Medulla oblongata (tissue), 1 donor: Measurements from ENCODE around the gene THAP8.

Experiments used
- DNase-seq: peaks from one replicate; pipeline ENCODE4 v3.0.0-alpha.2; 2015; ENCODE audit errors: extremely low spot score

THAP8 gene

DNA sequence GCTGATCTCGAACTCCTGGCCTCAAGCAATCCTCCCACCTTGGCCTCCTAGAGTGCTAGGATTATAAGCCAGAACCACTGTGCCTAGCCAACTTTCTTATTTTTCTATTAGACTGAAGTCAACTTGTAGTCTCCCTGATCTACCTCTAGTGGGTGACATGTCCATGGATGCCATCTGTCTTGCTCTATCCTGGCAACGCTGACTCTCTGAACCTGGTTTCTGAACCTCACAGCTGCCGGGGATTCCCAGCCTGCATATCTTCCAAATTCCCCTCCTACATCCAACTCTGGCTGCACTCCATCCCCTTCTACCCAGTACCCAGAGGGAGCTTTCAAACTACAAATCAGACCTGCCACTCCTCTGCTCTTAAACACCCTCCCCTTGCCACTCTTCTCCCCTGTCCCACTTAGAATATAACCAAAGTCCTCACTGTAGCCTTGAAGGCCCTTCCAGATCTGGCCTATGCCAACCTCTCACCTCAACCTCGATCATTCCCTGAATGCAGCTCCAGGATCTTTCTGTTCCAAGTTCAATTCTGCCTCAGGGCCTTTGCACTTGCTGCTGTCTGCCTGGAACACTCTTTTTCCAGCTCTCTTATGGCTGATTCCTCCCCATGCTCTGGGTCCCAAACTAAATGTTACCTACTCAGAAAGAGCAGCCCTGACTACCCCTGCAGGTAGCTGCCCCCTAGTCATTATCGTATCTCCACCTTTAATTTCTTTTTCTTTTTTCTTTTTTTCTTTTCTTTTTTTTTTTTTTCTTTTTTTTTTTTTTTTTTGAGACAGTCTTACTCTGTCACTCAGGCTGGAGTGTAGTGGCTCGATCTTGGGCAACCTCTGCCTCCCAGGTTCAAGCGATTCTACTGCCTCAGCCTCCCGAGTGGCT lies 23.6 kb downstream of the THAP8 start:
- DNase-seq = no peak

DNA sequence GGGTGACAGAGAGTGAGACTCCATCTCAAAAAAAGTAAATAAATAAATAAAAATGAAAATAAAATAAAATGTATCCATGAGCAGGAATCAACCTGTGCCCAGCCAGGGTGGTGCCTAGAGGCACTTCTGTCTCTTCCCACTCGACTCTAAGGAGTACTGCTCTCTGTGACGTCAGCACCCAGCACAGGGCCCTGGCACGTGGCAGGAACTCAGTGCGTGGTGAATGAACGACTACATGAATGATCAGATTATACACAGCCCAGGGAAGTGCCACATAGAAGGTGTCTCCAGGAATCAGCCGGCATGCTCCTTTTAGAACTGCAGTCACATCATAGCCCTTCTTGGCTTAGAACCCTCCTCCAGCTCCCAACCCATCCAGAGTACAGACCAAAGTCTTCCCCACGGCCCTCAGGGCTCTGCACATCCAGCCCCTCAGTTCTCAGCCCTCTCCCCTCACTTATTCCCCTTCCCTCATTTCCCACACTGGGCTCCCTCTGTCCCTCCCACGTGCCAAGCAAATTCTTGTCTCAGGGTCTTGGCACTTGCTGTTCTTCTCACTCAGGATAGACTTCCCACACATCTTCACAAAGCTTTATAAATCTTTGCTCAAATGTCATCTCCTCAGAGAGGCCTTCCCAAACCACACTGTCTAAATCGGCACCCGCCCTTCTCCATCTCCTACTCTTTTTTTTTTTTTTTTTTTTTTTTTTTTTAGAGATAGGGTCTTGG lies 25.6 kb downstream of the THAP8 start:
- no peak for DNase-seq

DNA sequence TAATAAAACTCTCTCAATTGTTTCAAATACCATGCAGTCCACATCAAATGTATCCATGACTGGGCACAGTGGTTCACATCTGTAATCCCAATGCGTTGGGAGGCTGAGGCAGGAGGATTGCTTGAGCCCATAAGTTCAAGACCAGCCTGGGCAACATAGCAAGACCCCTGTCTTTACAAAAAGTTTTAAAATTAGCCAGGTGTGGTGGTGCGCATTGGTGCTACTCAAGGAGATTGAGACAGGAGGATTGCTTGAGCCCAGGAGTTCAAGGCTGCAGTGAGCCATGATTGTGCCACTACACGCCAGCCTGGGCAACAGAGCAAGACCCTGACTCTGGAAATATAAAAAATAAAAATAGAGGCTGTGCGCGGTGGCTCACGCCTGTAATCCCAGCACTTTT lies 26.4 kb downstream of the THAP8 start:
- DNase-seq = no peak

DNA sequence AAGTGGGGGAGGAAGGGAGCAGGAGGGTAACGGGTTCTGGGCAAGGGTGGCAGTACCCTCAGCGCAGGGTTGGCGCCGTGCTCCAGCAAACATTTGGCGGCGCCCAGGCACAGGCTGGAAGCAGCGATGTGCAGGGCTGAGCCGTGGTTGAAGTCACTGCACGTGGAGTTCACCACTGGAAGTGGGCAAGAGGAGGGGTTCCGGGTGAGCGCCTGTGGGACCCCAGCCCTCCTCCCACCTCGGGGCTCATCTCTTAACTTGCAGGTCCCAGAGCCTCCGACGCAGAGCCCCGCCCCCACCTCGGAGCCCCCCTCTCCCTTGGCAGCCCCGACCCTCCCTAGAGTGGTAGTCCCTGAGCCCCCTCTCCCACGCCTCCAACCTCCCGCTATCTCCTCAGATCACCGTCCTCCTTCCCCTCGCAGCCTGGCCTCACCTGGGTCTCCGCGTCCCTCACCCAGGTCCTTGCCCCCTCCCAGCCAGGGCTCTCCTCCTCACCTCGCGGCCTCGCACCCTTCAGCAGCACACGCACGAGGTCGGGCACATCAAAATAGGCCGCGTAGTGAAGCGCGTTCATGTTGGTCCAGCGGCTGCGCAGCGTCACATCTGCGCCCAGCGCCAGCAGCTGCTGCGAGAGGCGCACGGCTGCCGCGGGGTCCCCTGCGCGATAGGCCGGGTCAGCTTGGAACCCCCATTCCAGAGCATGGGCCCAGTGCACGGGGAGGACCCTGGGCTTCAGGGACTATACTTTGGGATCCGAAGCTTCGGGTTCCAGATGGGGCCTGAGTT lies 27.8 kb downstream of the THAP8 start:
- DNase-seq = no peak

- DNase-seq = no peak
These were observed 28.5 kb downstream of the THAP8 start for GRCh38 chr19:36025541-36025940.

DNA sequence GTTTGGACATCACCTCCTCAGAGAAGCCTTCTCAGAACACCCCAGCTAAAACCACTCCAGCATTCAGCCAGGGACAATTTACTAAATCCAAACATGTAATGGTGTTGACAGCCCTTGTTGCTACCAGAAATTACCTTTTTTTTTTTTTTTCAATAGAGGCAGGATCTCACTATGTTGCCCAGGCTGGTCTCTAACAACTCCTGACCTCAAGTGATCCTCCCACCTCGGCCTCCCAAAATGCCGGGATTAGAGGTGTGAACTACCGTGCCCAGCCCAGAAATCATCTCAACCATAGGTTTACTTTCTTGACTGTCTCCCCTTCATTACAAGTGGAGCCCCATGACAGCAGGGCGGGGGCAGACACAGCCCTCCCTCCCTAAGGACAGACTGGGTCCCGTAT lies 30.7 kb downstream of the THAP8 start:
- DNase-seq = no peak

DNA sequence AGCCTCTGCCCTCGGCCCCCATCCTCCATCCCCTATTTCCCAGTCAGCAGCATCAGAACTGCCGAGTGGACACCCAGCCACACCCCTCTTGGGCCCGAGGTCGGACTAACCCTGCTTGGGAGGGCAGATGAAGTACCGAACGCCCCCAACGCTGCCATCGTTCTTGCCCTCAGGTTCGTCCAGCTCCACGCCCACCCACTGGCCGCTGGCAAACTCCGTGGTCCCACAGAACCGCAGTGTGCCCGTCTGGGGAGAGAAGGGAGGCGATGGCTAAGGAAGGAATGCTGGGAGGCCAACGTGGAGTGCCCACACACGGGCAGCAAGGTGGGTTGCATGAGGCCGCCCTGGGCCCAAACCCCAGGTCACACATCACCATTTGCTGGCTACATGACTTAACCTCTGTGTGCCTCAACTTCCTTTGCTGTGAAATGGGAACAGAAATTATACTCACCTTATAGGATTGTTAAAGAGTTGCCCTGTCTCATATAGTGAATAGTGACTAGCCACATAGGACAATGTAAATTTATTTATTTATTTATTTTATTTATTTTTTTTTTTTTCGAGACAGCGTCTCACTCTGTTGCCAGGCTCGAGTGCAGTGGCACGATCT lies 34.9 kb downstream of the THAP8 start:
- DNase-seq = no peak

DNA sequence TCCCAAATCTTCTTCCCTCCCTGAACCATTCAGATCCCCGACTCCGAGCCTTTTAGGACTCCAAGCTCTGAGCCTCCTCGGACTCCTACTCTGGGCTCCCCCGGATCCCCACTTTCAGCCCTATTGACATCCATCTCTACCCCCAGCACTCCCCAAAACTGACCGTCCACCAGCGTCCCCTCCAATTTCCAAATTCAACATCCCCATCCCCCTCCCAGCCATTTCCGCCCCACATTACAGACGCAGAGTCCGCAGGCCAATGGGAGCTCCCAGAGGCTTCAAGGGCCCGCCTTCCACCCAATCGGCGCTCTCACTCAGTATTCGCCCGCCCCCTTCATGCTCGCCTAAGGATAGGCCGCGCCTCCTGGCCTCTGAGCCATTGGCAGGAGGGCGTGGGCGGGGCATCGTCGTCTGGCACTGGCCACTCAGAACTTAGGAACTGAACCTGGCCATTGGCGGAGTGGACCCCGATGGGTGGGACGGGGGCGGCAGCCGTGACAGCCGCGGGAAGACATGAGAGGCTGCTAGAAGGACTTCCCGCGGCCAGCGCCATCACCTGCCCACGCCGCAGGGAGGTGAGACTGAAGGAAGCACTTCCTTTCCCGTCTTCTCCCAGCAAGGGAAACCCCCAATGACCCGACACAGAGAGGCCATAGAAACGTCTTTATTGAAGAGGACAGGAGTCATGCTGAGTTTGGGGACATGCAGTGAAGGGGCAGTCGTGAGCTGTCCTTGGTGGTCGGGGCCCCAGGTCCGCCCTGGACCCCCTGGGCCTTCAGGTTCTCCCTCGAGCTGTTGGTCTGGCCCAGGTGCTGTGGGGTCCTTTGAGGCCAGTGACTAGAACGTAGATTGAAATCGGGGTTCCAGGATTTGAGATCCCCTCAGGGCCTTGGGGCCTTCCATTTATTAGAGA lies 39.8 kb downstream of the THAP8 start, which contains the start of gene ALKBH6:
Gene ALKBH6 (minus strand): TSS at position 202 of the 913 bp plus-strand sequence. CDS start 816 bp downstream, outside the sequence.
- peak; percentile 99 for DNase-seq

GRCh38 chr19:36013280-36014011 lies 40.6 kb downstream of the THAP8 start:
- DNase-seq = no peak

- no peak for DNase-seq
These were observed 43.7 kb downstream of the THAP8 start for GRCh38 chr19:36010402-36010801.

DNA sequence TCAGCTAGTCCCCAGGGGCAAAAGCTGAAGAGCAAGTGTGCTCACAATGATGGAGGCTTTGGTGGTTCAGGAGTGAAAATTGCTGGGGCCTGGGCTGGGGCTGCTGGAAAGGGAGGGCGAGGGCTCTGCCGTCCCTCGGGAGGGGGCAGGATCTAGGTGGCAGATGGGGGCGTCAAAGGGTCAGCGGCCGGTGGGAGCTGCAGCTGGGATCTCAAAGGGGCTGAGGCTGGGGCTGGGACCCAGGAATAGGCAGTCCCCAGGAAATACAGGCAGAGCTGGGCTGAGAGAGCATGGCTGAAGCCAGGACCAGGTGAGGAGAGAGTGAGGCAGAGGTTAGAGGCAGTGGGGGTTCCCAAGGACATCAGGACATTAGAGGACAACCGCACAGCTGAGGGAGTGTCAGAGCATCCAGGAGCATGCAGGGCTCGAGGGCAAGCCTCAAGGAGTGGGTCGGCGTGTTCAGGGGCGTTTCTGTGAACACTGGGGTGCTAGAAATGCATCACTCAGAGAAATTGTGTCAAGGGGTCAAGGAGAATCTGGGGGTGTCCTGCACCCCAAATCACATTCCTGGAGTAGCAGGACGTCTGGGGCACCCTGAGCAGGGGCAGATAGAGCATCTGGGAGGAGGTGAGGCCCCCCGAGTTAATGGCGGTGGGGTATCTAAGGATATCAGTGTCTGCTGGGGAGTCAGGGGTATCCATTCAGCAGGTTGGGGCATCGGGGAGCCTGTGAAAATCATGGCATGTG lies 44.3 kb downstream of the THAP8 start:
- DNase-seq = no peak

DNA sequence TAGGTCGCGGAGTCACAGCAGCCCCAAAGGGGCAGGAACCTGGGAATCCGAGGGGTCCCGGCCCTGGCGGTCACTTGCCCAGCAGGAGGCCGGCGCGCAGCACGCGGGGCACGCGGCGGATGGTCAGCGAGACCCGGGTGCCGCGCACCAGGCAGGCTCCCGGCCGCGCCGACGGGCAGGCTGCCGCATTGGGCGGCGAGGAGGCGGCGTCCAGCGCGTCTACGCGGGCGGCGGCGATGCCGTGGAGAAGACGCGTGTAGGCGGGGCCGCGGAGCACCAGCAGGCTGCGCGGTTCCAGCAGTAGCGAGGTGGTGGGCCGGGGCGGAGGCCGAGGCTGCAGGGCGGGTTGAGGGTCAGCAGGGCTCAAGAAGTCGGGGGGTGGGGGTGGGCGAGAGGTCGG lies 44.9 kb downstream of the THAP8 start:
- peak; percentile 32 for DNase-seq

GRCh38 chr19:36008336-36008978 lies 45.6 kb downstream of the THAP8 start, which contains the start of gene SYNE4:
Gene SYNE4 (minus strand): TSS chr19:36008813. CDS start chr19:36008681, 132 bp downstream.
- DNase-seq = no peak

DNA sequence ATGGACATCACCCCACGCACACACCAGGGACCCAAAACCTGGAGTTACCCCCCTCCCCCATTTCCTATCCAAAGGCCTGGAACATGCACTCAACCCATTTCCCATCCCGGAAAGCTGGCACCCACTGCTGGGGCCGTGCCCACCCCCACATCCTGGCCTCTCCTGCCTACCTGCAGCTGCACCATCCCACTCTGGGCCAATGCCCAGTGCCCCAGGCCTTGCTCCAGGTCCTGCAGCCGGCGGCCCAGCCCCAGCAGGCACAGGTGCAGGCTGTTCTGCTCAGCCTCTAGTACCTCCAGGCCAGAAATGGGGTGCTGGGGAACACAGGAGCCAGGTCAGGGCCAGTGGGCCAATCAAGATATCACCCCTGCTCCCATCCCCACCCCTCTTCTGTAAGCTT lies 47.1 kb downstream of the THAP8 start:
- DNase-seq = no peak

DNA sequence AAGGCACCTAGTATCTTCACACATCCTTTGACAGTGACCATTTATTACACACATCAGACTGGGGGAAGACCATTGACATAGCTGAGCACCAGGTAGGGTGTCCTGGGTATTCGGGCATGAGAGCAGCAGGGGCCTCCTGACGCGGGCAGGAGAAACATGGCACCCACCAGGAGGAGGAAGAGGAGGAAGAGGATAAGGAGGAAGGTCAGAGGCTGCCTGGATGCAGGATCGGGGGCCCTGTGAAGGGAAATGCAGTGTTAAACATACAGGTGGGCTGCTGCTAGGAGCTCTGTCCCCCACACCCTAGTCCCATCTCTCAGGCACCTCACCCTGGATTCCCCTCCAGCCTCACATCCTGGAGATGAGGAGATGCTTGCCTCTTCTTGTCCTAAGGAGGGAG lies 50.8 kb downstream of the THAP8 start:
- no peak for DNase-seq

DNA sequence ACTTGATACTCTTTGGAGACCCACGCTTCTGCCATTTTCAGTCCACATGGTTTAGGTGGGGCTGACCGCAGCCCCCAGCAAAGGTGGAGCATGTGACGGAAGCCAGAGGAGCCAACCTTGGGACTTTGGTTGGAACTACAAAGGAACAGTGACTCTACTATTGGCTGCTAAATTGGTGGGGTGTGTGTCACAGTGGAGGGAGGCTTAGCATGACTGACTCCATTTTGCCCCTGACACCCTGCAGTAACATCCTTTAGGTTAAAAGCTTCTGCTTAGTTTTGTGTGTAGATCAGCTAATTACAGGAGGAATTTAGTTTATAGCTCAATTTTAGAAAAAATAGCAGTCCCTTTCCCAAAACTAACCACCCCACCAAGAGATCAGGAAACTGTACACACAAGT lies 52.5 kb downstream of the THAP8 start:
- DNase-seq = no peak

DNA sequence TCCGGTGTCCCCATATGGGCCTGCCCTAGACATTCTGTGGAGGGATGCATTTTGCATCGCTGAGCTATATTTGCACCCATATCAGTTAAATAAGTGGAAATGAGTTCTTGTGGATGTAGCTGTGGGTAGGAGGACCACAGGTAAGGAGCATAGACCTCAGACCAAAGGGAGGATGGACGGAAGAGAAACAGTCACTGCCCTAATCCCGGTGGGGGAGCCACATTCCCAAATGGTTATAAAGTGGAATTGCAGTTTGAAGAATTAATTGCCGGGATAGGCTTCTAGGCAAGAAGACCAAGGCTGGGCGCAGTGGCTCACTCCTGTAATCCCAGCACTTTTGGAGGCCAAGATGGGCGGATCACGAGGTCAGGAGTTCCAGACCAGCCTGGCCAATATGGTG lies 57.3 kb downstream of the THAP8 start:
- no peak for DNase-seq
